22Rv1 (cell line): ENCODE results near the gene HADH.
"Not testable (repeated sequence)": the region's sequence is repeated elsewhere in the genome, so short reads cannot be mapped to it uniquely, and the experiment has no call there.

Experiments used
- H3K27ac ChIP-seq: fragments of 450-650 bp; 2 replicates; pipeline ENCODE4 v1.5.1; 2017
- ZFX ChIP-seq: fragments of 450-650 bp; IDR thresholded peaks from 2 replicates; pipeline ENCODE4 v1.6.1; 2017; ENCODE audit warnings: antibody characterized with exemption, borderline replicate concordance
- TF ChIP-seq, protein P1 (sequence below): fragments of 450-650 bp; IDR thresholded peaks from 2 replicates; pipeline ENCODE4 v1.5.1; 2017; ENCODE audit warnings: mild to moderate bottlenecking

Gene HADH

DNA sequence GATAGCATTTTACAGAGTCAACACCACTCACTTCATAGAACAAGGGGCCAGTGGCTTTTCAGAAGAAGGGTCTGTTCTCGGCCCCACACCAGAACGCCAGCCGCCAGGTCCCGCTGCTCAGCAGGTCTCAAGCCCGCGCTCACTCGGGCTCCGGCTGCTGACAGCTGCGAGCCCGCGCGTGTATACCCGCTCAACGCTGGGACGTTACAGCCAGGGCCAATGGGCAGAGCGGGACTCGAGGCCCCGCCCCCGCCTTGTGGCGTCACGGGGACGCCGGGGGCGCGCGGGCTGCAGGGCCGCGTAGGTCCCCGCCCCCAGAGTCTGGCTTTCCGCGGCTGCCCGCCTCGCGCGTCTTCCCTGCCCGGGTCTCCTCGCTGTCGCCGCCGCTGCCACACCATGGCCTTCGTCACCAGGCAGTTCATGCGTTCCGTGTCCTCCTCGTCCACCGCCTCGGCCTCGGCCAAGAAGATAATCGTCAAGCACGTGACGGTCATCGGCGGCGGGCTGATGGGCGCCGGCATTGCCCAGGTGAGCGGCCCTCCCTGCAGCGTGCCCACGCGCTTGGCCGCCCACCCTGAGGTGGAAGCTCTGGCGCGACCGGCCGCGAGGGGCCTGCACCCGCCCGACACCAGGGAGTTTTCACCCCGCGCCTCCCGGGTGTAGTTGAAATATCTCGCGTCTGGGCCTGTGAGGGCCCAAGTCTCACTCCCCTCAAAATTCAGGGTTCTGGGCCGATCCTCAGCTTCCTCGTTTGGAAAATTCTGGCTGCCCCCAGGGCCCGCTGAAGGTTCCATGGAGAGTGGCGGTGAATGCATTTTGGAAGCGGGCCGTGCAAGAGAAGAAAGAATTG is at the start of gene HADH:
Gene HADH (plus strand): TSS at position 353 of the 850 bp plus-strand sequence. CDS start 44 bp downstream, at position 397.
- H3K27ac ChIP-seq, result peak within 1 kb of the TSS; percentile 80

DNA sequence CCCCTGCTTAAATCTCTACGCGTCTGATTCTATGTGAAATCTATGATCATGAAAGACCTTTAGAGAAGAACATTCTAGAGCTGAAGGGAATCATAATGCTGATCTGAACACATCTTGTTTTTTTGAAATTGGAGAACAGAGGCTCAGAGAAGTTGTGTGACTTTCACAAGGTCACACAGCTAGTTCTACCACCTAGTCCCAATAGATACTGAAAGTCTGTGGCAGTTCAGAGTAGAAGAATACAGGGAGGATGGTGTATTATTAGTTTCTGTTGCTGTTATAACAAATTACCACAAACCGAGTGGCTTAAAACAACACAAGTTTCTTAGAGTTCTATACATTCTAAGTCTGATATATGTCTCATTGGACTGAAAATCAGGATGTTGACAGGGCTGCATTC is 43.9 kb upstream of the HADH start:
- H3K27ac ChIP-seq, result no peak overlapping the region
- no peak for TF ChIP-seq ZFX
- TF ChIP-seq, protein P1, sequence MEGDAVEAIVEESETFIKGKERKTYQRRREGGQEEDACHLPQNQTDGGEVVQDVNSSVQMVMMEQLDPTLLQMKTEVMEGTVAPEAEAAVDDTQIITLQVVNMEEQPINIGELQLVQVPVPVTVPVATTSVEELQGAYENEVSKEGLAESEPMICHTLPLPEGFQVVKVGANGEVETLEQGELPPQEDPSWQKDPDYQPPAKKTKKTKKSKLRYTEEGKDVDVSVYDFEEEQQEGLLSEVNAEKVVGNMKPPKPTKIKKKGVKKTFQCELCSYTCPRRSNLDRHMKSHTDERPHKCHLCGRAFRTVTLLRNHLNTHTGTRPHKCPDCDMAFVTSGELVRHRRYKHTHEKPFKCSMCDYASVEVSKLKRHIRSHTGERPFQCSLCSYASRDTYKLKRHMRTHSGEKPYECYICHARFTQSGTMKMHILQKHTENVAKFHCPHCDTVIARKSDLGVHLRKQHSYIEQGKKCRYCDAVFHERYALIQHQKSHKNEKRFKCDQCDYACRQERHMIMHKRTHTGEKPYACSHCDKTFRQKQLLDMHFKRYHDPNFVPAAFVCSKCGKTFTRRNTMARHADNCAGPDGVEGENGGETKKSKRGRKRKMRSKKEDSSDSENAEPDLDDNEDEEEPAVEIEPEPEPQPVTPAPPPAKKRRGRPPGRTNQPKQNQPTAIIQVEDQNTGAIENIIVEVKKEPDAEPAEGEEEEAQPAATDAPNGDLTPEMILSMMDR, result no peak

More for the DNA sequence above, at the start of gene HADH:
- TF ChIP-seq, protein P1, result no peak
- TF ChIP-seq ZFX, result no peak

DNA sequence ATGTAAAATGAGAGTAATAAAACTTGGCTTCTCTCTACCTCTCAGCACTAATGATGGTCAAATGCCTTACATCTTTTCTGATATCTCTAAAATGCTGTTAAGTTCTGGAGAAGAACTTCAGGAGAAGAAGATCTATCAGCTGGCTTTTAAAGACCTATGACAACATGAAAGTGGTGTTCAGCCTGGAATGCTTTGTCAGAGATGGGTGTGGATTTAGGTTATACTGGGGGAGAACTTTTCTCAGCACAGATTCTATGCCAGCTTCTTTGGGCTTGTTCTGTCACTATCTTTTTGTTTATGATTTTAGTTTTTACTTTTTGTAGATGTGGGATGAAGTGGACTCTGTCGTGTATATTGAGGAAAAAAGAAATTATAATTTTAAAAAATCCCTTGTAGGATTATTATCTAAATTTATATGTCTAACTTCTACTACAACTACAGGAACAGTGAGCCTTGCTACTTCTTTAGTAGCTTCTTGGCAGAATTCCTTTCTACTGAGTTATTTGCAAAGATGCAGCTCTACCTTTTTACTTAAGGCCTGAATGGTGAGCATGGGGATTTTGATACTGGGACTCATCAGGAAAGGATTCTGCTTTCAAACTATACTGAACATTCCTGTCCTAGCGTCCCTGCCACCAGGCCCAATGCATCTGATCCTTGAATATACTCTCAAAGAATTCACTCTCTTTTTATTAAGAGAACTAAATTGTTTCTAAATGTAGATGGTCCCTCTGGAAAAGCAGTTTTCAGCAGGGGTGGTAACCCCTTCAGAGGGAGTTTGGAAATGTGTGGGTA is 38.7 kb upstream of the HADH start:
- H3K27ac ChIP-seq, result no peak overlapping the region
- no peak for TF ChIP-seq ZFX
- TF ChIP-seq, protein P1, result no peak

DNA sequence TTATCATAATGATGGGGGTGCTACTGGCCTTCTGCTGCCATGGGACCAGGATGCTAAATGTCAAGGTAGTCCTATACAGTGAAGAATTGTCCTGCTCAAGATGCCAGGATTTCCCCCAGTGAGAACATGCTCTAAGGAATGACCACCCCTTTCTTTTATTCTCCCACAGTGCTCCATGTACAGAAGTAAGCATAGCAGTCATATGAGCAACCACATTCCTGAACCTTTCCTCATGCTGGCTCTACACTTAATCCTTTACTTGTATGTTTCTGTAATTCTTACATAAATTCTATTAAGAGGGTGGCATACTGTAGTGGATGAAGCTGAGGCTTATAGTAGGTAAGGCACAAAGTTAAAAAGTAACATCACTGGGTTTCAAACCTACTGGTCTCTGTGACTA is 38.1 kb upstream of the HADH start:
- TF ChIP-seq, protein P1, result no peak
- TF ChIP-seq ZFX, result no peak
- H3K27ac ChIP-seq, result no peak overlapping the region

DNA sequence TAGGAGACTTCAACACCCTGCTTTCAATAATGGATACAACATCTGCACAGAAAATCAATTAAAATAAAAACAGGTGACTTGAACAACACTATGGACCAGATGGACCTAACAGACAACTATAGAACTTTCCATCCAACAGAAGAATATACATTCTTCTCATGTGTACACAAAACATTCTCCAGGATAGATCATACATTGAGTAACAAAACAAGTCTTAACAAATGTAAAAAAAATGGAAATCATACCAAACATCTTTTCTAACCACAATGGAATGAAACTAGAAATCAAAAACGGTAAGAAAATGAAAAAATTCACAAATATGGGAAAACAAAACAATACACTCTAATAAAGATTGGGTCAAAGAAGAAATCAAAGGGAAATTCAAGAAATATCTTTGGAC is 33.7 kb upstream of the HADH start:
- H3K27ac ChIP-seq, result no peak overlapping the region
- TF ChIP-seq, protein P1, result no peak
- TF ChIP-seq ZFX, result no peak

DNA sequence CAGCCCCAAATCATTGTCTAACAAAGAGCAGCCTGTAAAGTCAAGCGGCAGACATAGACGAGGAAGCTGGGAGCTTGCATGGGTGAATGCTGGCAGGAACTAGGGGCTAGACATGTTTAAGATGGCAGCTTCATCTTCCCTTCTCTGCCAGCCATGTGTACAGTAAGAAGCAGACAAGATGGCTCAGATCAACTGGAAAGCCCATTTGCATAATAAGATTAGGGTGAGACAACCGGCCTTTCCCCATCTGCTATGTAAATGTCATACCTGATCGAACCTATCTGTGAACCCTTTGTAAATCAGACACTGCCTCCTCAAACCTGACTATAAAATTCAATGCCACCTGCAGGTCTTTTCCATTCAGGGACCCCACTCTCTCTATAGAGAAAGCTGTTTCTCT is 22.8 kb upstream of the HADH start:
- no peak for TF ChIP-seq ZFX
- TF ChIP-seq, protein P1, result no peak
- no peak overlapping the region for H3K27ac ChIP-seq

DNA sequence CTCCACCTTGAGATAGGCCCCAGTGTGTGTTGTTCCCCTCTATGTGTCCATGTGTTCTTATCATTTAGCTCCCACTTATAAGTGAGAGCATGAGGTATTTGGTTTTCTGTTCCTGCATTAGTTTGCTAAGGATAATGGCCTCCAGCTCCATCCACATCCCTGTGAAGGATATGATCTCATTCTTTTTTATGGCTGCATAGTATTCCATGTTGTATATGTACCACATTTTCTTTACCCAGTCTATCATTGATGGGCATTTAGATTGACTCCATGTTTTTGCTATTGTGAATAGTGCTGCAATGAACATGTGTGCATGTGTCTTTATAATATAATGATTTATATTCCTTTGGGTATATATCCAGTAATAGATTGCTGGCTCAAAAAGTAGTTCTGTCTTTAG is 22.2 kb upstream of the HADH start:
- H3K27ac ChIP-seq, result not testable (repeated sequence)

DNA sequence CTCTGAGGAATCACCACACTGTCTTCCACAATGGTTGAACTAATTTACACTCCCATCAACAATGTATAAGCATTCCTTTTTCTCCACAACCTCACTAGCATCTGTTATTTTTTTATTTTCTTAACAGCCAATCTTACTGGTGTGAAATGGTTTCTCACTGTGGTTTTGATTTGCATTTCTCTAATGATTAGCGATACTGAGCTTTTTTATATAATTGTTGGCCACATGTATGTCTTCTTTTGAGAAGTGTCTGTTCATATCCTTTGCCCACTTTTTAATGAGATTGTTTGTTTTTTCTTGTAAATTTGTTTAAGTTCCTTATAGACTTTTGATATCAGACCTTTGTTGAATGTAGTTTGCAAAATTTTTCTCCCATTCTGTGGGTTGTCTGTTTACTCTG is 21.8 kb upstream of the HADH start:
- not testable (repeated sequence) for H3K27ac ChIP-seq
